Measurements from ENCODE around the gene NOL4L. TPM values are rescaled to one million over a fixed set of nuclear protein-coding genes. Genes with fewer than 3 reads are reported as not detected.
A peak's percentile ranks its signal among the peaks of the same experiment; 100 is the strongest.

Gene NOL4L
- total RNA-seq, 2 experiments from 2014 or later, result 53.1 to 55.6 TPM

GRCh38 chr20:32542259-32542615, 42.9 kb downstream of the NOL4L start:
- H3K27ac ChIP-seq (ENCODE audit: low read depth in 1 of 2, low read length in 2 of 2), result peak overlapping the region; percentile 86 to 96
- intact Hi-C loops (cut with DNase I, micrococcal nuclease), result loop anchor here (2.0 to 5.0 kb wide), 2 partner anchors 35 to 39 kb away; no protein-coding TSS in a partner anchor

GRCh38 chr20:32541323-32542258, 43.5 kb downstream of the NOL4L start:
- H3K9me3 ChIP-seq (ENCODE audit: control insufficient read depth in 1 of 2, insufficient read depth in 1 of 2, low read length in 2 of 2), result no peaks in the 10 kb centered on the region
- no peaks in the 10 kb centered on the region for H3K27me3 ChIP-seq (ENCODE audit: control insufficient read depth in 1 of 2, insufficient read depth in 2 of 2, low read length in 2 of 2)
- Mint-ChIP-seq H3K27ac (peak overlapping the region; percentile 99), H3K9me3 (no peaks in the 10 kb centered on the region), H3K4me1 (ENCODE audit: low read depth) (peaks cover 85% of the 10 kb centered on the region), H3K4me3 (peak overlapping the region; percentile 28), H3K36me3 (ENCODE audit: low read depth) (peaks cover 18% of the 10 kb centered on the region), H3K27me3 (no peaks in the 10 kb centered on the region)
- TF ChIP-seq CTCF (IDR thresholded peaks at IDR 0.05), result no peak
- H3K4me3 ChIP-seq (ENCODE audit: low read length), result no peak overlapping the region
- DNase-seq (no peak), ATAC-seq (ENCODE audit: poor library complexity) (no peak)
- POLR2A ChIA-PET, result interaction anchor here (0.6 to 12.0 kb wide), 11 partner anchors 11 to 184 kb away, joined by 3 to 314 read pairs (median 4); partner anchors contain the start of gene NOL4L
- intact Hi-C loops (cut with DNase I, micrococcal nuclease), result loop anchor here (2.0 to 5.0 kb wide), 2 partner anchors 34 to 39 kb away; no protein-coding TSS in a partner anchor
- H3K27ac ChIP-seq (ENCODE audit: low read depth in 1 of 2, low read length in 2 of 2), result peak overlapping the region; percentile 86 to 96
- CTCF ChIA-PET, result interaction anchor here (0.7 to 2.8 kb wide), 3 partner anchors 39 to 112 kb away, joined by 3 to 7 read pairs (median 4); no protein-coding TSS in a partner anchor
- peaks cover 6% of the 10 kb centered on the region for H3K36me3 ChIP-seq (ENCODE audit: insufficient read depth, low read length)
- H3K4me1 ChIP-seq (ENCODE audit: insufficient read depth, low read length), result peaks cover 92% of the 10 kb centered on the region

More at GRCh38 chr20:32542259-32542615, 42.9 kb downstream of the NOL4L start:
- ChIA-PET CTCF (interaction anchor here (2.8 kb wide), 1 partner anchor 38 kb away, joined by 7 read pairs; no protein-coding TSS in a partner anchor), POLR2A (interaction anchor here (0.8 to 12.0 kb wide), 8 partner anchors 8 to 111 kb away, joined by 3 to 314 read pairs (median 6); partner anchors contain the start of gene NOL4L)
- Mint-ChIP-seq H3K27ac (peak overlapping the region; percentile 99), H3K4me1 (ENCODE audit: low read depth) (peaks cover 87% of the 10 kb centered on the region), H3K9me3 (no peaks in the 10 kb centered on the region), H3K4me3 (peak overlapping the region; percentile 47), H3K27me3 (no peaks in the 10 kb centered on the region), H3K36me3 (ENCODE audit: low read depth) (peaks cover 15% of the 10 kb centered on the region)
- no peaks in the 10 kb centered on the region for H3K9me3 ChIP-seq (ENCODE audit: control insufficient read depth in 1 of 2, insufficient read depth in 1 of 2, low read length in 2 of 2)
- no peak overlapping the region for H3K4me3 ChIP-seq (ENCODE audit: low read length)
- H3K27me3 ChIP-seq (ENCODE audit: control insufficient read depth in 1 of 2, insufficient read depth in 2 of 2, low read length in 2 of 2), result no peaks in the 10 kb centered on the region
- ATAC-seq (ENCODE audit: poor library complexity), result no peak
- DNase-seq, result no peak
- no peak for TF ChIP-seq CTCF (IDR thresholded peaks at IDR 0.05)
- H3K36me3 ChIP-seq (ENCODE audit: insufficient read depth, low read length), result peaks cover 6% of the 10 kb centered on the region
- H3K4me1 ChIP-seq (ENCODE audit: insufficient read depth, low read length), result peaks cover 93% of the 10 kb centered on the region

GRCh38 chr20:32539817-32540675, 45.1 kb downstream of the NOL4L start:
- TF ChIP-seq CTCF (IDR thresholded peaks at IDR 0.05), result peak; percentile 26
- Histone ChIP-seq H3K4me3 (ENCODE audit: low read length) (peak overlapping the region; percentile 63), H3K4me1 (ENCODE audit: insufficient read depth, low read length) (peaks cover 93% of the 10 kb centered on the region), H3K27me3 (ENCODE audit: control insufficient read depth in 1 of 2, insufficient read depth in 2 of 2, low read length in 2 of 2) (no peaks in the 10 kb centered on the region), H3K9me3 (ENCODE audit: control insufficient read depth in 1 of 2, insufficient read depth in 1 of 2, low read length in 2 of 2) (no peaks in the 10 kb centered on the region), H3K36me3 (ENCODE audit: insufficient read depth, low read length) (peaks cover 3% of the 10 kb centered on the region), H3K27ac (ENCODE audit: low read depth in 1 of 2, low read length in 2 of 2) (peak overlapping the region; percentile 86 to 96)
- Mint-ChIP-seq H3K36me3 (ENCODE audit: low read depth) (peaks cover 15% of the 10 kb centered on the region), H3K9me3 (no peaks in the 10 kb centered on the region), H3K27me3 (no peaks in the 10 kb centered on the region), H3K4me3 (peak overlapping the region; percentile 84), H3K27ac (peak overlapping the region; percentile 99), H3K4me1 (ENCODE audit: low read depth) (peaks cover 84% of the 10 kb centered on the region)
- intact Hi-C loops (cut with DNase I, micrococcal nuclease), result loop anchor here (1.0 to 5.0 kb wide), 3 partner anchors 17 to 33 kb away; no protein-coding TSS in a partner anchor
- ChIA-PET CTCF (interaction anchor here (0.6 to 3.2 kb wide), 10 partner anchors 11 to 112 kb away, joined by 3 to 44 read pairs (median 4); no protein-coding TSS in a partner anchor), POLR2A (interaction anchor here (0.5 to 12.0 kb wide), 20 partner anchors 9 to 431 kb away, joined by 3 to 314 read pairs (median 4); partner anchors contain the start of genes ASXL1, NOL4L and TM9SF4)
- DNase-seq (peak; percentile 44 to 91 (median 68)), ATAC-seq (ENCODE audit: poor library complexity) (peak; percentile 30)
